H1 (cell line): ENCODE measurements around the gene CACNA1E. TPM values are rescaled to one million over a fixed set of nuclear protein-coding genes. Genes with fewer than 3 reads are reported as not detected.

Experiments
- CTCF ChIA-PET: fragments of 300-600 bp; sonication (Branson Sonifier 250); formaldehyde crosslinking; loops from one replicate; lab custom pipeline; 2021; ENCODE audit not compliant: partially characterized antibody; lab: Charles Lee
- POLR2A ChIA-PET: fragments of 300-600 bp; sonication (Branson Sonifier 250); formaldehyde crosslinking; loops from one replicate; lab custom pipeline; 2021; ENCODE audit warnings: inconsistent platforms; ENCODE audit not compliant: partially characterized antibody; lab: Charles Lee
- DNase-seq, 2 experiments: peaks; one replicate each; pipeline versions ENCODE4 v3.0.0 to v3.0.0-alpha.2; 2010 to 2022; ENCODE audit warnings: low spot score in 2 of 2, low read depth in 1 of 2, mixed read lengths in 1 of 2
- FAIRE-seq: peaks from 2 replicates; lab custom pipeline; 2011; peaks lifted over from hg19 to GRCh38; lab: Jason Lieb, UNC
- H2AFZ ChIP-seq: 2 replicates; pipeline ENCODE4 v1.8.1; 2012; ENCODE audit warnings: low read length, inconsistent platforms
- H2AK5ac ChIP-seq: 2 replicates; pipeline ENCODE4 v1.6.1; 2013; ENCODE audit warnings: low read depth, low read length
- H2BK120ac ChIP-seq: replicated peaks from 2 replicates; pipeline ENCODE3; 2013; ENCODE audit warnings: low read depth, low read length, inconsistent platforms
- H2BK12ac ChIP-seq: 2 replicates; pipeline ENCODE4 v1.6.1; 2013; ENCODE audit warnings: low read depth, low read length
- H2BK15ac ChIP-seq: 2 replicates; pipeline ENCODE4 v1.6.1; 2013; ENCODE audit warnings: low read length
- H2BK20ac ChIP-seq: 2 replicates; pipeline ENCODE4 v1.6.1; 2013; ENCODE audit warnings: low read length
- H2BK5ac ChIP-seq: 2 replicates; pipeline ENCODE4 v1.6.1; 2013; ENCODE audit warnings: low read depth, low read length
- H3K14ac ChIP-seq: 2 replicates; pipeline ENCODE4 v1.6.1; 2013; ENCODE audit warnings: inconsistent platforms; ENCODE audit not compliant: insufficient read length
- H3K18ac ChIP-seq: 2 replicates; pipeline ENCODE4 v1.6.1; 2013; ENCODE audit warnings: low read length; ENCODE audit errors: extremely low read depth
- H3K23ac ChIP-seq: 2 replicates; pipeline ENCODE4 v1.6.1; 2013; ENCODE audit warnings: inconsistent platforms; ENCODE audit not compliant: insufficient read length
- H3K23me2 ChIP-seq: 2 replicates; pipeline ENCODE4 v1.6.1; 2013; ENCODE audit warnings: low read depth, low read length
- H3K27ac ChIP-seq: 2 replicates; pipeline ENCODE4 v1.6.1; 2011; ENCODE audit warnings: low read depth, low read length, inconsistent platforms
- H3K27me3 ChIP-seq, 4 experiments: replicated peaks in 1 of 4; 1 replicate in 1 of 4; 2 replicates in 3 of 4; pipeline versions ENCODE4 v1.6.1 to v1.8.1; 2011 to 2013; ENCODE audit warnings: low read length in 3 of 4, mild to moderate bottlenecking in 3 of 4, inconsistent platforms in 2 of 4, mixed read lengths in 2 of 4, moderate library complexity in 1 of 4; ENCODE audit not compliant: control insufficient read depth in 3 of 4, insufficient read depth in 3 of 4; ENCODE audit errors: extremely low read depth in 1 of 4
- H3K36me3 ChIP-seq, 4 experiments: 2 replicates each; pipeline versions ENCODE4 v1.6.1 to v1.8.1; 2011 to 2013; ENCODE audit warnings: mild to moderate bottlenecking in 4 of 4, low read length in 3 of 4, moderate library complexity in 2 of 4, control low read depth in 1 of 4, inconsistent platforms in 1 of 4; ENCODE audit not compliant: insufficient read depth in 4 of 4, control insufficient read depth in 2 of 4
- H3K4ac ChIP-seq: replicated peaks from 2 replicates; pipeline ENCODE3; 2013; ENCODE audit warnings: low read length, low read depth, mixed read lengths, inconsistent platforms; ENCODE audit not compliant: insufficient read length
- H3K4me1 ChIP-seq, 4 experiments: replicated peaks in 1 of 4; 1 replicate in 1 of 4; 2 replicates in 3 of 4; pipeline versions ENCODE4 v1.6.1 to v1.8.1; 2011 to 2013; ENCODE audit warnings: low read length in 3 of 4, inconsistent platforms in 2 of 4, mixed read lengths in 1 of 4; ENCODE audit not compliant: insufficient read depth in 4 of 4, control insufficient read depth in 3 of 4
- H3K4me2 ChIP-seq, 2 experiments: 2 replicates each; pipeline versions ENCODE4 v1.6.1 to v1.8.1; 2011 to 2013; ENCODE audit warnings: low read depth in 2 of 2, low read length in 2 of 2, control low read depth in 1 of 2, inconsistent platforms in 1 of 2, mild to moderate bottlenecking in 1 of 2; ENCODE audit not compliant: insufficient read depth in 1 of 2
- H3K4me3 ChIP-seq, 4 experiments: fragments of 200-600, 300-600 bp in 1 of 4; sonication (generic), shearing (Covaris generic), sonication (Bioruptor Twin) in 1 of 4; 2 replicates each; pipeline versions ENCODE4 v1.5.1 to v1.8.1; 2011 to 2016; ENCODE audit warnings: low read length in 4 of 4, low read depth in 3 of 4, control low read depth in 2 of 4, inconsistent platforms in 2 of 4, mild to moderate bottlenecking in 2 of 4, mixed read lengths in 1 of 4, moderate library complexity in 1 of 4; ENCODE audit not compliant: insufficient read depth in 2 of 4; ENCODE audit errors: extremely low read depth in 1 of 4
- H3K56ac ChIP-seq: replicated peaks from 2 replicates; pipeline ENCODE3; 2013; ENCODE audit warnings: low read depth, mild to moderate bottlenecking, mixed read lengths, low read length, inconsistent platforms; ENCODE audit not compliant: insufficient read length
- H3K79me1 ChIP-seq: 2 replicates; pipeline ENCODE4 v1.6.1; 2013; ENCODE audit warnings: low read depth, low read length, control low read depth
- H3K79me2 ChIP-seq, 2 experiments: 2 replicates each; pipeline versions ENCODE4 v1.6.1 to v1.8.1; 2012 to 2013; ENCODE audit warnings: low read length in 2 of 2, mild to moderate bottlenecking in 2 of 2, inconsistent platforms in 1 of 2; ENCODE audit not compliant: insufficient read depth in 2 of 2, control insufficient read depth in 1 of 2
- H3K9ac ChIP-seq, 4 experiments: replicated peaks in 1 of 4; 1 replicate in 1 of 4; 2 replicates in 3 of 4; pipeline versions ENCODE4 v1.6.1 to v1.8.1; 2011 to 2013; ENCODE audit warnings: low read depth in 3 of 4, low read length in 3 of 4, control low read depth in 2 of 4, mild to moderate bottlenecking in 2 of 4, moderate library complexity in 2 of 4, inconsistent platforms in 1 of 4; ENCODE audit errors: extremely low read depth in 1 of 4
- H3K9me3 ChIP-seq, 2 experiments: 2 replicates each; pipeline versions ENCODE4 v1.6.1 to v1.8.1; 2012 to 2013; ENCODE audit warnings: mild to moderate bottlenecking in 2 of 2, moderate library complexity in 2 of 2, control low read depth in 1 of 2, inconsistent platforms in 1 of 2, low read depth in 1 of 2, low read length in 1 of 2, mixed read lengths in 1 of 2; ENCODE audit not compliant: insufficient read depth in 2 of 2
- H4K20me1 ChIP-seq, 2 experiments: replicated peaks in 1 of 2; 2 replicates each; pipeline versions ENCODE3 to v1.8.1; 2011 to 2013; ENCODE audit warnings: inconsistent platforms in 2 of 2, low read length in 2 of 2, mild to moderate bottlenecking in 1 of 2; ENCODE audit not compliant: insufficient read depth in 2 of 2, control insufficient read depth in 1 of 2
- H4K5ac ChIP-seq: 2 replicates; pipeline ENCODE4 v1.6.1; 2013; ENCODE audit warnings: low read length, low read depth, mixed read lengths, inconsistent platforms; ENCODE audit not compliant: insufficient read length
- H4K8ac ChIP-seq: 2 replicates; pipeline ENCODE4 v1.8.0; 2013; ENCODE audit warnings: mild to moderate bottlenecking, moderate library complexity, low read length, inconsistent platforms; ENCODE audit not compliant: insufficient read depth; ENCODE audit errors: extremely low read depth
- H4K91ac ChIP-seq: replicated peaks from 2 replicates; pipeline ENCODE3; 2013; ENCODE audit warnings: low read length, mixed read lengths, inconsistent platforms; ENCODE audit not compliant: insufficient read length
- CBX5 ChIP-seq: fragments of 300-800, 300-1000 bp; sonication (generic); IDR thresholded peaks from 2 replicates; pipeline ENCODE4 v1.7.1; 2016; ENCODE audit warnings: antibody characterized with exemption, low read length, low read depth
- CEBPB ChIP-seq: IDR thresholded peaks from 2 replicates; pipeline ENCODE4 v1.6.1; 2012; ENCODE audit warnings: low read depth, low read length
- CTCF ChIP-seq, 3 experiments: IDR thresholded peaks; 1 replicate in 2 of 3; 2 replicates in 1 of 3; pipeline versions ENCODE4 v1.5.1 to v1.6.1; 2011; ENCODE audit warnings: low read length in 3 of 3, mild to moderate bottlenecking in 3 of 3, inconsistent platforms in 2 of 3, low read depth in 1 of 3, moderate library complexity in 1 of 3; ENCODE audit not compliant: insufficient read depth in 1 of 3; ENCODE audit errors: control extremely low read depth in 1 of 3
- EZH2 ChIP-seq: fragments of 200-600 bp; sonication (generic); IDR thresholded peaks from 2 replicates; pipeline ENCODE4 v1.7.1; 2012; ENCODE audit warnings: low read depth, mild to moderate bottlenecking, moderate library complexity, low read length, inconsistent platforms; ENCODE audit not compliant: severe bottlenecking
- FOSL1 ChIP-seq: IDR thresholded peaks from 2 replicates; pipeline ENCODE4 v1.6.1; 2011; ENCODE audit warnings: mild to moderate bottlenecking, low read depth, low read length, moderate library complexity; ENCODE audit not compliant: insufficient read depth
- KDM1A ChIP-seq: fragments of 200-600, 300-600 bp; sonication (generic); IDR thresholded peaks from 2 replicates; pipeline ENCODE4 v1.7.1; 2016; ENCODE audit warnings: mild to moderate bottlenecking, low read length, borderline replicate concordance
- RFX5 ChIP-seq: IDR thresholded peaks from 2 replicates; pipeline ENCODE4 v1.6.1; 2011; ENCODE audit warnings: low read depth, low read length, improper control_type of control experiment, borderline replicate concordance
- SIN3A ChIP-seq, 2 experiments: IDR thresholded peaks in 1 of 2; conservative IDR thresholded peaks in 1 of 2; 2 replicates each; pipeline ENCODE4 v1.6.1; 2011 to 2012; ENCODE audit warnings: low read length in 2 of 2, improper control_type of control experiment in 1 of 2, low read depth in 1 of 2, mild to moderate bottlenecking in 1 of 2
- SIRT6 ChIP-seq: IDR thresholded peaks from one replicate; pipeline ENCODE4 v1.7.1; 2012; ENCODE audit warnings: low read length, inconsistent platforms
- SP1 ChIP-seq: IDR thresholded peaks from 2 replicates; pipeline ENCODE4 v1.6.1; 2011; ENCODE audit warnings: low read depth, low read length
- TAF1 ChIP-seq: IDR thresholded peaks from 2 replicates; pipeline ENCODE4 v1.6.1; 2011; ENCODE audit warnings: mild to moderate bottlenecking, low read depth, low read length
- WGBS, 2 experiments: shearing (Covaris generic) in 1 of 2; methylation state at CpG; one replicate each; pipeline versions ENCODE4 v1.1.6 to v1.1.7; 2013 to 2015; ENCODE audit warnings: low lambda C conversion rate in 2 of 2, mixed read lengths in 2 of 2, inconsistent platforms in 1 of 2, low coverage in 1 of 2, missing lambda C conversion rate in 1 of 2; ENCODE audit not compliant: insufficient replicate concordance in 2 of 2, insufficient coverage in 1 of 2, insufficient read length in 1 of 2; ENCODE audit errors: extremely low coverage in 1 of 2, missing lambda C conversion rate in 1 of 2; 5-methylcytosine and 5-hydroxymethylcytosine counted together
- polyA plus RNA-seq, 7 experiments: library from polyadenylated mRNA; depleted of rRNA in 3 of 7; stranded (reverse) in 5 of 7; unstranded in 2 of 7; fragments of >200 nt in 5 of 7; fragments of 200-250 nt in 2 of 7; gene quantifications; 1 replicate in 5 of 7; 2 replicates in 1 of 7; 4 replicates in 1 of 7; pipeline versions ENCODE4 v1.2.1 to v1.2.3, GENCODE V29; 2011 to 2013; ENCODE audit warnings: missing spikeins in 2 of 7, mixed read lengths in 2 of 7
- total RNA-seq: library from RNA; stranded (reverse); fragmentation: NEBNext Ultra II Directional; extraction: Animal tissue kit (Norgen Biotek cat#: 25700); gene quantifications from 2 replicates; pipeline ENCODE4 v1.2.1, GENCODE V29; 2021

Gene CACNA1E
- total and polyA plus RNA-seq, 2 of the 8 experiments (the other 6 are each of a cell fraction or from before 2014, with no cell fraction given), result 0.98 to 1.3 TPM

GRCh38 chr1:181500636-181501035 is 17.3 kb downstream of the CACNA1E start:
- ChIA-PET CTCF (interaction anchor here (0.5 to 0.9 kb wide), 2 partner anchors 16 to 175 kb away, joined by 3 read pairs; no protein-coding TSS in a partner anchor), POLR2A (no interaction called here)
- no peaks in the 10 kb centered on the region; a peak in 1 of 7 replicates for H3K4me1 ChIP-seq
- DNase-seq (no peak), FAIRE-seq (no peak)
- H3K36me3 ChIP-seq, result no peaks in the 10 kb centered on the region
- H2BK5ac ChIP-seq, result no peak overlapping the region
- no peak overlapping the region for H4K5ac ChIP-seq
- no peaks in the 10 kb centered on the region for H4K20me1 ChIP-seq
- H3K4ac ChIP-seq, result no peak overlapping the region
- no peak overlapping the region for H2AFZ ChIP-seq
- 82% methylated on average over 2 of the region's 2 CpGs; no CpG with 5 or more reads in 1 of the 2 experiments for WGBS, 2 experiments
- no peaks in the 10 kb centered on the region for H3K79me2 ChIP-seq
- H4K91ac ChIP-seq, result no peak overlapping the region
- no peak overlapping the region for H3K9ac ChIP-seq
- H3K79me1 ChIP-seq, result no peaks in the 10 kb centered on the region
- H3K23ac ChIP-seq, result no peak overlapping the region
- no peak overlapping the region for H2BK15ac ChIP-seq
- H2BK20ac ChIP-seq, result no peak overlapping the region
- H2AK5ac ChIP-seq, result no peak overlapping the region
- no peak overlapping the region for H3K14ac ChIP-seq
- H3K4me2 ChIP-seq, result no peak overlapping the region
- no peaks in the 10 kb centered on the region for H3K9me3 ChIP-seq
- no peak overlapping the region for H3K4me3 ChIP-seq
- H3K27ac ChIP-seq, result no peak overlapping the region
- no peak overlapping the region for H4K8ac ChIP-seq
- no peak overlapping the region for H2BK12ac ChIP-seq
- peaks cover 0 to 1% (median 0%) of the 10 kb centered on the region in 4 experiments; a peak in 1 of 7 replicates for H3K27me3 ChIP-seq
- no peaks in the 10 kb centered on the region for H3K23me2 ChIP-seq
- H2BK120ac ChIP-seq, result no peak overlapping the region
- H3K56ac ChIP-seq, result no peak overlapping the region
- no peak overlapping the region for H3K18ac ChIP-seq
- TF ChIP-seq KDM1A (no peak), TAF1 (no peak), CEBPB (no peak), SIRT6 (no peak), CTCF (IDR thresholded peaks at IDR 0.05; ENCODE audit: control extremely low read depth in 1 of 3, insufficient read depth in 1 of 3, low read depth in 1 of 3, low read length in 3 of 3) (no peak), SP1 (no peak), EZH2 (no peak), RFX5 (no peak), FOSL1 (no peak), SIN3A (conservative IDR thresholded peaks at IDR 0.05 in 1 of 2, IDR thresholded peaks at IDR 0.05 in 1 of 2; ENCODE audit: low read depth in 1 of 2, low read length in 2 of 2) (no peak), CBX5 (no peak)
